ENCODE measurements around the gene ZDHHC4.
A peak's percentile ranks its signal among the peaks of the same experiment; 100 is the strongest.
"Not testable (repeated sequence)": the region's sequence is repeated elsewhere in the genome, so short reads cannot be mapped to it uniquely, and the experiment has no call there.

The ZDHHC4 gene

DNA sequence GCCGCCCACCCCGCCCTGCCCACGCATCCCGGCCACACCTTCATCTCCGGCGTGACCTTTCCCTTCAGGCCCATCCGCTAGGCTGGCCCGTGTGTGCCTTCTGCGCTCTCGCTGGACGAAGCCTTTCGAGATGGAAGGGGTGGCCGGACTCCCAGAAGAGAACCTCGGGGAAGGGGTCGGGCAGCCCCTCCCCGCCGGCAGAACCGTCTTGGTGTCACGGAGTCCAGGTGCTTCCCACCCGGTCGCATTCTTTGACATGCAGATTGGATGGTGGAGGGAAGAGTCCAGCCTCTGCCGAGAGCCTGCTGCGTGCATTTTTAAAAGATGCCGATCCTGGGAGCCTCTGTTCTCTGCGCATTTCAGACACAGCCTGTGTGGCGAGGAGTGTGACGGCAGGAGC is 30.8 kb downstream of the ZDHHC4 start:
- no peak for DNase-seq

DNA sequence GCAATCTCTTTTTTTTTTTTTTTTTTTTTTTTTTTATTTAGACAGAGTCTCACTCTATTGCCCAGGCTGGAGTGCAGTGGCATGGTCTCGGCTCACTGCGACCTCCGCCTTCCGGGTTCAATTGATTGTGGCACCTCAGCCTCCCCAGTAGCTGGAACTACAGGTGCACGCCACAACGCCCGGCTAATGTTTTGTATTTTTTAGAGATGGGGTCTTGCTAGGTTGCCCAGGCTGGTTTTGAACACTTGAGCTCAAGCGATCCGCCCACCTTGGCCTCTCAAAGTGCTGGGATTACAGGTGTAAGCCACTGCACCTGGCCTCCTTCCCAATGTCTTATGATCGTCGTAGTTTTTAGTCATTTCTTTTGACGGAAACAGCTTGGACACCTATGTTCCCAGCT is 31.5 kb downstream of the ZDHHC4 start:
- DNase-seq = no peak

DNA sequence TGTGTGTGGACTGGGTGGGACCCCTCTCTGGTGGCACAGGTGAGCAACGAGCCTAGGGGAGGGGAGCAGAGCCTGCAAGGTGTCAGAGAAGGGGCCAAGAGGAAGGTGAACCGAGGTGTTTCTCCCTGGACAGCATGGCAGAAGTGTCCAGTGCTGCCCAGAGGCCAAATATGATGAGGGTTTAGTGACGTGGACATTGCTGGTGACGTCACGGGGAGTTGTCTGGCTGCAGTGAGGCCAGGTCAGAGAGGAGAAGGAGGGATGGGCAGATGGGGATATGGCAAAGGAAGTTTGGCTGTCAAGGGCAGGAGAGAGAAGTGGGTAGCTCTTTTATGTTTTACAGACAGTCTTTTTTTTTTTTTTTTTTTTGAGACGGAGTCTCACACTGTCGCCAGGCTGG is 35.6 kb downstream of the ZDHHC4 start:
- DNase-seq = no peak

DNA sequence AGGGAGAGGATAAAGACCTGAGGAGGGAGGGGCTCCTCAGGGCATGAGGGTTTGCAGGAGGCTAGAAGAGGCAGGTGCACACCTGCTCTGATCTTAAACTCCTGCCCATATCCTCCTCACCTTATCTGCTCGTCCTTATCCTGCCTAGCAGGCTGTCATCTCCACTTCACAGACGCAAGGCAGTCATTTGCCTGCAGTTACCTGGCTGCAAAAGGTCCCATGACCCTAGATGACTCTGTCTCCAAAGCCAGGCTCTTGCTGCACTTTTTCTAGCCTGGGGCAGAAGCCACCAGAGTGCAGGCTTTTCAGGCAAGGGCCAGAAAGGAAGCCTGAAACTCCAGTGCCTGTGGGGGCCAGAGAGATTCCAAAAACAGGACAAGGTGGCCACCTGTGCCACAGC is 36.5 kb downstream of the ZDHHC4 start:
- DNase-seq = no peak

DNA sequence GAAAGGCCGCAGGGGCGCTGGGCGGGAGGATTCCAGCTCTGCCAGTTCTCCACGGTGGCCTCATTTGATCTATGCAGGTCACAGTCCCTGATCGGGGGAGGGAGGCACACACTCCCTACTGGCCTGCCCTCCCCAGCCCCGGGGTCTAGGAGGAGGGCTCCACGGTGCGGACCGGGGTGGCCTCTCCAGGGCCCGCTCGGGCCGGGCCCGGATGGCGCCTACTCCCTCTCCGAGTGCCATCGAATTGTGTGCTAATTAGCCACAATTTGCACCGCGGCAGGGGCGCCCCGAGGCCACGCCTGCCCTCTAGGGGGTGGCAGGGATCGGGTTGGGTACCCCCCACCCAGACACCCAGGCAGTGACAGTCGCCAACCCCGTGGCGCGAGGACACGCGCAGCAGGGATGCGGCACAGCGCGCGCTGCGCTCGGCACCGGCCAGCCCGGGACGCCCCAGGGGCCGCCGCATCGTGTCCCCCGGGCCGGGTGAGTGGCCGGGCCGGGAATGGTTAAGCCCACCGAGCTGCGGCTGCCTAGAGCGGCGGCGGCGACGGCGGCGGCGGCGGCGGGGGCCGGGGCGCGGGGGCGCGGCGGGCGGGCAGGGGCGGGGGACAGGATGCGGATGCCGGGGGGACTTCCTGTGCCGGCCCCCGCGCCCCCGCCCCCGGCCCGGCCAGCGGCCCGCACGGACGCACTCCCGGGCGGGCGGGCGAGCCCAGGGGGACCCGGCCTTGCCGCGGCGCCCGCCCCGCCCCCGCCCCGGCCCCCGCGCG is 37.9 kb downstream of the ZDHHC4 start, which contains the start of gene ZNF853:
TSS of gene ZNF853 (plus strand) at position 658 of the 770 bp plus-strand sequence. CDS start 565 bp downstream, outside the sequence.
- peak; percentile 48 for DNase-seq

DNA sequence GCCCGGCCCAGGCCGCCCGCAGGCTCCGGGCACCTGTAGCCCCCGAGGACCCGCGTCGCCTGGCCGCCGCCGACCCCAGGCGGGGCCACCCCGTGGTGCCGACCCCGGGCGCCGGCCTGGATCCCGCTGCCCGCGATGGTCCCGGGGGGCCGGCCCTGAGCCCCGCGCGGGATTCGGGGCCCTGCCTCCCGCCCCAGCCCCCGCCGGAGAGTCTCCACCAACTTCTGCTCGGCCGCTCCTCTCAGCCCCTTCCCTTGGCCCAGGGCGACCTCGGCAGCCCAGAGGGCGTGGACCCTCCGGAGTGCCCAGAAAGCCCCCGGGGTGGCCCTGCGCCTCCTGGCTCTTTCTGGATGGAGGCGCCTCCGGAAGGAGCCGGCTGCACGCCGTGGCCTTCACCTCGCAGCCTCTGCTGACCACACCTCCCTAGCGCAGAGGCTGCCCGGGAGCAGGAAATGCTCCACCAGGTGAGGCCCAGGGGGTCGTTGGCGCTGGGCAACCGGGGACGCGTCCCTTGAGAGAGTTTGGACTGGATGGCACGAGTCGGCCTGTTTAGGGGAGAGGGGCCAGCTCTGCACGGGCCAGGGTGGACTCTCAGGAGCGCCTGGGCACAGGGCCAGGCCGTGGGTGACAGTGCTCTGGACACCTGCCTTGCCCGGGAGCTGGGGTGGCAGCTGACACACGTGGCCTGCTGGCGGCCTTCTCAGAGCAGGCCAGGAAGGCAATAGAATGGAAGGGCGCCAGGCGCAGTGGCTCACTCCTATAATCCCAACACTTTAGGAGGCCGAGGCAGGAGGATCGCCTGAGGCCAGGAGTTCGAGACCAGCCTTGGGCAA is 38.7 kb downstream of the ZDHHC4 start:
- no peak for DNase-seq

DNA sequence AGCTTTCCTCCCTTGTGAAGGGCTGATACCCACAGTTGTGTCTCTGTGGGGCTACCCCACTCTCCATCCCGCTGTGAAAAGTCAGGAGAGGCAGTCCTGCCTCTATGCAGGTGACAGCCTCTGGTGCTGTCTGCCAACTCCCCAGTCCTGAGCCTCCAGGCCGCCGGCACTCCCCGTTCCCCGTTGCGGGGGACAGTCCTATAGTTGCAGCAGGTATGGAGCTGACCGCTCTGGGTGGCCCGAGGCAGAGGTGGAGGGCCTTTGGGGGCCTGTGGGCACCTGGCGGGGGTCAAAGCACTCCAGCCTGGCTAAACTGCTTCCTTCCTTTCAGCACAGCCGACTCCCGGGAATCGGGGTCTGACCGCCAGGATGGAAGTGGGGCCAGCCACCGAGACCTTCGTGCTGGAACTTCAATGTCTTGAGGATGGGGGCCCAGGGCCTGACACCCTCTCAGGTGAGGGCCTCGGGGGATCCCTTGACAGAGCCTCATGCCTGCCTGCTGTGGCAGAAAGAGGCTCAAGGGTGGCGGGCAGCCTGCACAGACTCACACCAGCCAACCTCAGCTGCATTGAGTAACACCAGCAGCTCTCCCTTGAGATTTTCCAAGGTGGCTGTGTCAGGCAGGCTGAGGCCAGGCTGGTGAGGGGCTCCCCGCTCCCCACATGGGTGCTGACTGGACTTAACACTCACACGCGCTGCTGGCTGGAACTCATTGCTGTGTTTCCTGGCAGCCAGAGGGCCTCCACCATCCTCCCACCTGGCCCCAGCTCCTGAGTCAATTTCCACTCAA is 39.8 kb downstream of the ZDHHC4 start:
- DNase-seq = no peak

DNA sequence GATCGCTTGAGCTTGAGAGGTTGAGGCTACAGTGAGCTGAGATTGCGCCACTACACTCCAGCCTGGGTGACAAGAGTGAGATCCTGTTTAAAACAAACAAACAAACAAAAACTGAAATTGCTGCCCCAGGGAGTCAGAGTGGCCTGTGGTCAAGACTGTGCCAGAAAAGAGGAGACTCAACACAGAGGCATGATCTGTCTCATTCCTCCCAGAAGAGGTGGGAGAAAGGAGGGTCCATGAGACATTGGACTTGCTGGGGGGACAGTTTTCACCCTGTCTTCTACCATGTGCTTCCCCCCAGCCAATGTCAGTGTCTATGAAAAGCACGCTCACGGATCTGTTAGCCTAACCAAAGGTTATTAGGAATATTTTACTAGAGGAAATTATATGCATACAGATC is 41.4 kb downstream of the ZDHHC4 start:
- DNase-seq = no peak

DNA sequence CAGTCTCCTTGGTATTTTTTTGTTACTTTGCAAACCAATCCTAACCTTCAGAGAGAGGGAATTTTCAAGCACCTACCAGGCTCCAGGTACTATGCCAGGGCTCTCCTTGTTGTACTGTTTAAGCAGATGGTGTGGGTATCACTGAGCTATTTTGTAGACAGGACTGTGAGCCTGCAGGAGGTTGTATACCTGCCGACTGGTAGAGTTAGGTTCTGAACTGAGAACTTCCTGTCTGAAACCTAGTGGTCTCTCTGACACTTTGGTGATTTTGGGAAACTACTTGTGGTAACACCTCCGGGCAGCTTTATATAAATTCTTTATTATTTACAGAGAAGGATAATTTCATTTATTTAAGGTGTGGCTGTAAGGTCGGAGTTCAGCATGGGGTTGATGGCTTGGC is 42.7 kb downstream of the ZDHHC4 start:
- no peak for DNase-seq

DNA sequence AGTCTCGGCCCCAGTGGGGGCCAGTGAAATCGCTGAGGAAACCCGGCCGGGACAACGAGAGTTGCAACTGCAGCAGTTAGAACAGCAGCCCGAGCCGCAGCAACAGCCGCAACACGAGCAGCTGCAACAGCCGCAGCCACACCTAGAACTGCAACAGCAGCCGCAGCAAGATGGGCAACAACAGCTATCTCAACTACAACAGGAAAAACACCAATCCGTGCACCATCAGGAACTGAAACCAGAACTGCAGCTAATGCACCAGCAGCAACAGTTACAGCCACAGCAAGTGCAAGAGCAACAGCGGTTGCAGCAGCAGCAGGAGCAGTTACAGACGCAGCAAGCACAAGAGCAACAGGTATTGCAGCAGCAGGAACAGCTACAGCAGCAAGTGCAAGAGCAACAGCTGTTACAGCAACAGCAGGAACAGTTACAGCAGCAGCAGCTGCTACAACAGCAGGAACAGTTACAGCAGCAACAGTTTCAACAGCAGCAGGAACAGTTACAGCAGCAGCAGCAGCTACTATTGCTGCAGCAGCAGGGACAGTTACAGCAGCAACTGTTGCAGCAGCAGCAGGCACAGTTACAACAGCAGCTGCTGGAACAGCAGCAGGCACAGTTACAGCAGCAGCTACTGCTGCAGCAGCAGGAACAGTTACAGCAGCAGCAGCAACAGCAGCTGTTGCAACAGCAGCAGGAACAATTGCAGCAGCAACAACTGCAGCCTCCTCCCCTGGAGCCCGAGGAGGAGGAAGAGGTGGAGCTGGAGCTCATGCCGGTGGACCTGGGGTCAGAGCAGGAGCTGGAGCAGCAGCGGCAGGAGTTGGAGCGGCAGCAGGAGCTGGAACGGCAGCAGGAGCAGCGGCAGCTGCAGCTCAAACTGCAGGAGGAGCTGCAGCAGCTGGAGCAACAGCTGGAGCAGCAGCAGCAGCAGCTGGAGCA is 44.2 kb downstream of the ZDHHC4 start:
- no peak for DNase-seq

DNA sequence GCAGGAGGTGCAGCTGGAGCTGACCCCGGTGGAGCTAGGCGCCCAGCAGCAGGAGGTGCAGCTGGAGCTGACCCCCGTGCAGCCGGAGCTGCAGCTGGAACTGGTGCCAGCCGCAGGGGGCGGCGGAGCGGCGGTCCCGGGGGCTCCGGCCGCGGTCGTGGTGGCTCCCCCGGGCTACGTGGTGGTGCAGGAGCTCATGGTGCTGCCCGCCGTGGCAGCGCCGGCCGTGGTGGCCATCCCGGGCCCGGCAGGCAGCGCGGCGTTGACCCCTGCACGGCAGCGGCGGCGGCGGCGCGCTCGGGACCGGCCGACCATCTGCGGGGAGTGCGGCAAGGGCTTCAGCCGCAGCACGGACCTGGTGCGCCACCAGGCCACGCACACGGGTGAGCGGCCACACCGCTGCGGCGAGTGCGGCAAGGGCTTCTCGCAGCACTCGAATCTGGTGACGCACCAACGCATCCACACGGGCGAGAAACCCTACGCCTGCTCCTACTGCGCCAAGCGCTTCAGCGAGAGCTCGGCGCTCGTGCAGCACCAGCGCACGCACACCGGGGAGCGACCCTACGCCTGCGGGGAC is 45.0 kb downstream of the ZDHHC4 start:
- DNase-seq = no peak

DNA sequence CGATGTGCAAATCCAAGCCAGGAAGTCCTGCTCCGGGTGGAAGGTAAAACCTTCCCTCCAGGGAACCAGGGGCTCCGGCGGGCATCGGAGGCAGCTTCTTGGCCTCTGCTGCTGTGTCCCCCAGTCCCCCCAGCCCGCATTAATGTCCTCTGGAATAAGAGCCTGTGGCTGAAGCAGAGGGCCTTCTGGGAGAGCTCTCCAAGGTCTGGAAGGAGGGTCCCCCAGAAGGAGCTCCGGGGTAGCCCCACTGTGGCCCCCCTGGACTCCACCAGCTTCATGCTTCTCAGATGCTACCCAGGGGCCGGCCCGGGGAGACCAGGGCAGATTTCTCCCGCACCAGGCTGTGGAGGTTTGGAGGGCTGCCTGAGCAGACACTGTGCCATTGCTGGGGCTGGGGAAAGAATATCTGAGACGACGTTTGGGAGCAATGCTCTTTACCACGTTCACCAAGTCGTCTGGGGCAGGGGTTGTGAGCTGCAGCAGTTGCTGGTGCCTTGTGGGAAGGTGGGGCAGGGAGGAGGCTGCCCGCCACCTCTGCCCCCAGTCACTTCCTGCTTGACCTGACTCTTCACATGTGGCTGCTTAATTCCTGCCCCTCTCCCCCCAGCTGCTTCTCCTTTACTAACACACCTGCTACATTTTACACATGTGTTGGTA is 46.5 kb downstream of the ZDHHC4 start:
- DNase-seq = no peak

DNA sequence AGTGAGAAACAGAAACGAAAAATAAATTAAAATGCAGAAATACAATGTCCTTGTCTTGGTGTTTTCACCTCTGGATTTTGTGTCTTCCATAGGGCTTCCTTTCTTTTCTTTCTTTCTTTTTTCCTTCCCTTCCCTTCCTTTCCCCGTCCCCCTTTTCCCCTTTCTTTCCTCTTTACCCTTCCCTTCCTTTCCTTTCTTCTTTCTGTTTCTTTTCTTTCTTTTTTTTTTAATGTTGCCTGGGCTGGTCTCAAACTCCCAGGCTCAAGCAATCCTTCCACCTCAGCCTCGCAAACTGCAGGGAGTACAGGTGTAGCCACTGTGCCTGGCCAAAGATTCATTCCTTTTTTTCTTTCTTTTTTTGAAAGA is 47.0 kb downstream of the ZDHHC4 start:
- DNase-seq = no peak

DNA sequence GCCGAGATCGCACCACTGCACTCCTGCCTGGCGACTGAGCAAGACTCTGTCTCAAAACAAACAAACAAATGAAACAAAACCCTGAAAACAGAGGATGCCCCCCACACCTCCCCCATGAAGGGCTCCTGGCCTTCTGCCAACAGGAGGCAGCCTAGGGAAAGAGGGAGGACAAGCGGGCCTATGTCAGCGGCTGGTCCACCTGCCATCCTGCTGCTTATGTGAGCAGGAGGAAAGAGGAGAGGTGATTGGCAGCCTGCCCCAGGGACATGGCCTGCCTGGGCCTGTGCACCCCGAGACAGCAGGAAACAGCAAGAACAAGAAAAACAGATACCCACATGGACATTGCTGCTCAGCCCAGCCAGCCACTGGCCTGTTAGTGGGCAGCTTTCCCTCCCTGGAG is 50.8 kb downstream of the ZDHHC4 start:
- no peak for DNase-seq

DNA sequence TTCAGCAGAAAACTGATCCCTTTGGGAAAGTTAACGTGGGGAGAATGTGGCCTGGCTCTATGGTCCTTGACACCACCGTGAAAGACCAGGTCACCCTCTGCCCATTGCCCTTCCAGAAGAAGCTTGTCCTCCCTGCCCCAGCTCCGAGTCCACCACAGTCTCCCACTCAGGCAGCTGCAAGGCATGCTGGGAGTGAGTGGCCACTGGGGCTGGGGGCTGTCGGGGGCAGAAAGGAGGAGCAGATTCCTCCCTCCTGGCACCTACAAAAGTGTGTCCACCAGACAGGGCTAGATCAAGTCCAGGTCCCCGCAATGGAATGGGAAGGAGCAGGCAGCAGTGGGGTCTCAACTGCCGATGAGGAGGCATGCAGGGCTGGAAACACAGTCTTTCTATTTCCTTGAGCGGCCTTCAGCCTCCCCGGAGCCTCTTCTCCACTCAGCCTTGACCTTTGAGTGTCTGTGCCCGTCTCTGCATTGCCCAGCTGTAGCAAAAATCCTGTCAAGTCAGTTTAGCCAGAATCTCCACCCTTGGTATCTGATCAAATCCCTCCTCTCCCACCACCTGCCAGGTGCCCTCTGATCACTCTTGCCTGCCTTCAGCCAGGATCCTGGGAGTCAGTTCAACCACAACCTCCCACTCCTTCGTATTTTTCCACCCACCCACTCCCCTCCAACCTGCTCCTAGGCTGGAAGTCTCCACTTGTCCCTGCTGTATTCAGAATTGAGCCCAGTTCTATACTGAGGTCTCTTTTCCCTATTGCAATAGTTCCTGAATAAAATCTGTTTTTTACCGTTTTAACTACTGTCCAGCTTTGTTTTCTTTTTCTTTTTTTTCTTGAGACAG is 53.0 kb downstream of the ZDHHC4 start:
- DNase-seq = no peak

DNA sequence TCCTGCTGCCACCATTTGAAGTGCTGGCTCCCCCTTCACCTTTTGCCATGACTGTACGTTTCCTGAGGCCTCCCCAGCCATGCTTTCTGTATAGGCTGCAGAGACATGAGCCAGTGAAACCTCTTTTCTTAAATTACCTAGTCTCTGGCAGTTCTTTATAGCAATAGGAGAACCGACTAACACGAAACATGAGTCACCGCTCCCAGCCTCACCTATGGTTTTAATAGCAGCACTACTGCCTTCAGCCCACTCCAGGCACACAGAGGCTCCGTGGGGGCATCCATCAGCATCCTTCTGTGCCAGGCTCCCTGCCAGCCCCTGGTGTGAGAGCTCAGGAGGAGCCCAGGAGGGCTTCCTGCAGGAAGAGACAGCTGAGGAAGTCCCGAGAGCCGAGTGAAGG is 54.4 kb downstream of the ZDHHC4 start:
- DNase-seq = no peak

DNA sequence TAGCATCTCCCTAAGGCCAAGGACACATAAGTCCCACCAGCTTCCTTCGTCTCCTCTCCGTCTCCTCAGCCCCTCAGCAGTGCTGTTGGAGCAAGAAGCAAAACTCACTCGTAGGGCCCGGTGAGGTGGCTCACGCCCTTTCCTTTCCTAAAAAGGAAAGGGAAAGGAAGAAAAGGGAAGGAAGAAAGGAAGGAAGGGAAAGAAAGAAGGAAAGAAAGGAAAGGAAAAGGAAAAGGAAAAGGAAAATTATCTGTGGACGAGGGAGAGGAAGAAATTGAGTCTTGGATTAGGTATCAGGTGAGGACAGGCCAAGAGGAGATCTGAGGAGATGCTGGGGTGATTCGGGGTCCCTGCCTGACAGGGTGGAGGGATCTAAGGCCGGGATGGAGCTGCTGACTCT is 56.8 kb downstream of the ZDHHC4 start:
- no peak for DNase-seq

DNA sequence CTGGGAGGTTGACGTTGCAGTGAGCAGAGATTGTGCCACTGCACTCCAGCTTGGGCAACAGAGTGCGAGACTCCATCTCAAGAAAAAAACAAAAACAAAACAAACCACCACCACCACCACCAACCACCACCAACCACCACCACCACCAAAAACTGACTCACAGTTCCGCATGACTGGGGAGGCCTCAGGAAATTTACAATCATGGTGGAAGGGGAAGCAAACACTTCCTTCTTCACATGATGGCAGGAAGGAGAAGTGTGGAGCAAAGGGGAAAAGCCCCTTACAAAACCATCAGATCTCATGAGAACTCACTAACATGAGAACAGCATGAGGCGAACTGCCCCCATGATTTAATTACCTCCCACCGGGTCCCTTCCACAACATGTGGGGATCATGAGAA is 57.7 kb downstream of the ZDHHC4 start:
- not testable (repeated sequence) for DNase-seq

DNA sequence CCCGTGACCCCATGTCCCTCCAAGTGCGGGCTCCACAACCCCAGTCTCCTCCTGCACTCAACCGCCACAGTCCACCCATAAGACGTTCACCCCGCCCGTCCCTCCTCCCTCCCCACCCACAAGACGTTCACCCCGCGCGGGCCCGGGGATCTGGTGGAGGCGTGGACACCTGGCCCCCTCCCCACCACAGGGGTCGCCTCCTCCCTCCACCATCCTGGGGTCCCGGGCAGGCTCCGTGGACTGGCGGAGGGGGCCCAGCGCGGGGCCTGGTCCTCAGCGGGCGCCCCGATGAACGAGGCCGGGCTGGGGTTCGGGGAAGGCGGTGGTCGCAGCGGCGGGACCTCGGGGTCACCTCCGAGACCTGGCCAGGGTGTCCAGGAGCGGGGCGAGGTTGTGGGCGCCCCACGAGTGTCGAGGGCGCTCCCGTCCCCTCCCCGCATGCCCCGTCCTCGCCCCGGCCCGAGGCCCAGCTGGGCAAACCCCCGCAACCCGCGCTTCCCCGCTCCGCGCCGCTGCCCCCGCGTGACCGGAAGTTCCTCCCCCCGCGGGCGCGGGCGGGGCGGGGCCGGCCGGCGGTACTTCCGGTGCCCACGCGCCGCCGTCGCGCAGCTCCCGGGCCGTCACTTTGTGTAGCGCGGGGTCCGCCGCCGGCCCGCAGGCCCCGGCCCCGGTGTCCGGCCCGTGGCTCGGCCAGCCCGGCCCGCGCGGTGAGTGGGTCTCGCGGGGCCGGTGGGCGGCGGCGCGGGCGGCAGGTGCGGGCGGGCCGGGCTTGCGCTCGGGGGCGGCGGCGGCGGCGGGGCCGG is 59.7 kb downstream of the ZDHHC4 start, which contains the start of gene ZNF316:
TSS of gene ZNF316 (plus strand) at position 578 of the 803 bp plus-strand sequence. CDS start 5,092 bp downstream, outside the sequence.
- DNase-seq = peak; percentile 66
